ENCODE data around the gene ASPSCR1.

ASPSCR1 gene

GRCh38 chr17:81961087-81961511 is 16.3 kb upstream of the ASPSCR1 start, which contains the start of gene NOTUM:
TSS of gene NOTUM (minus strand) at chr17:81961187. CDS start at chr17:81960909, 278 bp downstream.
- TF ChIP-seq GATA1 (IDR thresholded peaks at IDR 0.05; ENCODE audit: low read depth, low read length) (no peak), POLR2A (IDR thresholded peaks at IDR 0.05; ENCODE audit: low read length) (no peak)
- DNase-seq = peak; percentile 33 to 35

GRCh38 chr17:81961521-81962498 is 15.6 kb upstream of the ASPSCR1 start:
- TF ChIP-seq POLR2A (IDR thresholded peaks at IDR 0.05; ENCODE audit: low read length) (no peak), GATA1 (IDR thresholded peaks at IDR 0.05; ENCODE audit: low read depth, low read length) (no peak)
- DNase-seq = no peak

GRCh38 chr17:81962499-81963441 is 14.7 kb upstream of the ASPSCR1 start:
- no peak for DNase-seq
- TF ChIP-seq POLR2A (IDR thresholded peaks at IDR 0.05; ENCODE audit: low read length) (no peak), GATA1 (IDR thresholded peaks at IDR 0.05; ENCODE audit: low read depth, low read length) (no peak)

GRCh38 chr17:81964081-81964849 is 13.2 kb upstream of the ASPSCR1 start:
- TF ChIP-seq GATA1 (IDR thresholded peaks at IDR 0.05; ENCODE audit: low read depth, low read length) (no peak), POLR2A (IDR thresholded peaks at IDR 0.05; ENCODE audit: low read length) (no peak)
- no peak for DNase-seq

- DNase-seq = no peak
- TF ChIP-seq GATA1 (IDR thresholded peaks at IDR 0.05; ENCODE audit: low read depth, low read length) (no peak), POLR2A (IDR thresholded peaks at IDR 0.05; ENCODE audit: low read length) (no peak)
Measured at GRCh38 chr17:81966343-81967243, 10.8 kb upstream of the ASPSCR1 start.

- no peak for DNase-seq
- TF ChIP-seq POLR2A (IDR thresholded peaks at IDR 0.05; ENCODE audit: low read length) (no peak), GATA1 (IDR thresholded peaks at IDR 0.05; ENCODE audit: low read depth, low read length) (no peak)
Measured at GRCh38 chr17:81967244-81967532, 10.2 kb upstream of the ASPSCR1 start.

- TF ChIP-seq GATA1 (IDR thresholded peaks at IDR 0.05; ENCODE audit: low read depth, low read length) (no peak), POLR2A (IDR thresholded peaks at IDR 0.05; ENCODE audit: low read length) (no peak)
- DNase-seq = peak; percentile 80 to 84
Measured at GRCh38 chr17:81967533-81968395, 9.7 kb upstream of the ASPSCR1 start.

GRCh38 chr17:81968396-81968745 is 9.1 kb upstream of the ASPSCR1 start:
- TF ChIP-seq POLR2A (IDR thresholded peaks at IDR 0.05; ENCODE audit: low read length) = no peak
- no peak for DNase-seq

GRCh38 chr17:81968850-81969812 is 8.3 kb upstream of the ASPSCR1 start:
- TF ChIP-seq POLR2A (IDR thresholded peaks at IDR 0.05; ENCODE audit: low read length) (no peak), GATA1 (IDR thresholded peaks at IDR 0.05; ENCODE audit: low read depth, low read length) (no peak)
- no peak for DNase-seq

- DNase-seq = no peak
- TF ChIP-seq GATA1 (IDR thresholded peaks at IDR 0.05; ENCODE audit: low read depth, low read length) (no peak), POLR2A (IDR thresholded peaks at IDR 0.05; ENCODE audit: low read length) (no peak)
Measured at GRCh38 chr17:81973432-81973831, 4.0 kb upstream of the ASPSCR1 start.

All from erythroblast (primary cell).